T-helper 2 cell (primary cell): Measurements from ENCODE around the gene REV3L.
A peak's percentile ranks its signal among the peaks of the same experiment; 100 is the strongest.

Experiments
- DNase-seq, 5 experiments: peaks; one replicate each; pipeline versions ENCODE4 v3.0.0 to v3.0.0-alpha.2; 2012 to 2022

Gene REV3L

DNA sequence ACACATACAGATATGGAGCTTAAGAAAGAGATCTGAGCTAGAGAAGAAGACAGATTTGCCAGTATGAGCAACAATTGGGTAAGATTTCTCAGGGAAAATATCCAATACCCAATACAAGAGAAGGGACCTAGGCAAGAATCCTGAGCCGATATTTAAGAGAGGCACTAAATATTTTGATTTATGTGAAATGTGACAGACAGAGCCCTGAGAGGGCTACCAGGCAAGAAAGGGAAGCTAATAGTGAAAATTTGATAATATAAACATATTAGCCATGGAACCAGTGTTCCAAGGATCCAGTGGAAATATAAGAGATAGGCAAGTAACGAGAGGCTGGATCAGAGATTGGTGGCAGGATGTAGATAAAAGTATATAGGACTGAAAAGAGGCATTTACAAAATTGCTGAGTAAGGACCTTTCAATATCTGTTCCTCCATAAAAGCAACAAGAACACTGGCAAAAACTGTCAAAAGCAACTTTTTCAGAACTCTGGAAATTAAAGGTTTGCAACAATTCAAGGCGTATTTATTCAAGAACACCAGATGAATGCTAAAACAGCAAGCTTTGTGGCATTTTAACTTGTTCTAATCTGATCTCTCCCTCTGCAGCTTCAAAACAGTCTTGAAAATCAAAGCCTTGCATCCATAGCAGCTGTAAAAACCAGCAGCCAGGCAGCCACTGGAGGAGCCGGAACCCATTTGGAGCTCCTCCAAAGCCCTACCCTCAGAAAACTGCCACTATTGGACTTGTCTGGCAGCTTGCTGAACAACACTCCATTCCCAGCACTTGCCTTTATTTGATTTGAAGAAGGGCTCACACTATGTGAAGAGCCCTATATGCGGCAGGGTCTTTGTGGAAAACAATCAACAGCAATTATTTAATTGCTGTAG, 58.8 kb downstream of the REV3L start:
- DNase-seq = no peak

- DNase-seq = no peak
These were observed 59.9 kb downstream of the REV3L start for GRCh38 chr6:111423055-111423633.

- no peak for DNase-seq
These were observed 63.9 kb downstream of the REV3L start for GRCh38 chr6:111418971-111419693.

DNA sequence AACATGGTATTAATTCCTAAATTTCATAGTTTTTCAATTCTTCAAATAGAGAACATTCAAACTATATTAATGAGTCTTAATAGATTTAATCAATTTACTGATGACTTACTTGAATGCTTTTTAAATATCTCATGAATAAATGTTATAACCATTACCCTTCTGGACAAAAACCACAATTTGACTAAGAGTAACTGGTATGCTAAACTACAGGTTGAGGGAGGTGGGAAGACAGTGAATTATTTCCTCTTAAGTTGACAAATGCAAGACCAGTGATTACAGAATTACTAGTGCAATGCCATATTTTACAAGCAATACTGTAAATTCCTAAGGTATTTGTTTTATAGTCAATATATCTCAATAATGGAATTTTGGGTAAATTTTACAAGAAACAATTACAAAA, 65.1 kb downstream of the REV3L start:
- no peak for DNase-seq

DNA sequence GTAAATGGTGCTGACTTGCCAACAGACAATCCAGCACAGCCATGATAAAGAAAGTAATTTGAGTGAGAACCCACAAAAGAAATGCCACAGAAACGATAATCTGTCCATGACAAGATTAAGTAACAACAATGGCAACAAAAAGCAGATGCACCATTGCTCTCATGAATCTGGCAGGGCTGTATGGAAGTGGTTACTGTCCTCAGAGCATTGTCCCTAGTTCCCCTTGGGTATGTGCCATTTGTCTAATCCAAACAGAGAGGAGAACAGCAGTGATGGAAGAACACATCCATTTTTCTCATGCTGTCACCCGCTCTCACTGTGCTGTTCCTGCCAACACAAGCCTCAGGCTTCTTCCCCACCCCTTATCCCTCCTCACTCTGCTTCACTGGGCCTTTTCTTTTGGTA, 65.8 kb downstream of the REV3L start:
- no peak for DNase-seq

GRCh38 chr6:111416529-111416928, 66.5 kb downstream of the REV3L start:
- DNase-seq = no peak

- no peak for DNase-seq
These were observed 68.6 kb downstream of the REV3L start for GRCh38 chr6:111414373-111414772.

DNA sequence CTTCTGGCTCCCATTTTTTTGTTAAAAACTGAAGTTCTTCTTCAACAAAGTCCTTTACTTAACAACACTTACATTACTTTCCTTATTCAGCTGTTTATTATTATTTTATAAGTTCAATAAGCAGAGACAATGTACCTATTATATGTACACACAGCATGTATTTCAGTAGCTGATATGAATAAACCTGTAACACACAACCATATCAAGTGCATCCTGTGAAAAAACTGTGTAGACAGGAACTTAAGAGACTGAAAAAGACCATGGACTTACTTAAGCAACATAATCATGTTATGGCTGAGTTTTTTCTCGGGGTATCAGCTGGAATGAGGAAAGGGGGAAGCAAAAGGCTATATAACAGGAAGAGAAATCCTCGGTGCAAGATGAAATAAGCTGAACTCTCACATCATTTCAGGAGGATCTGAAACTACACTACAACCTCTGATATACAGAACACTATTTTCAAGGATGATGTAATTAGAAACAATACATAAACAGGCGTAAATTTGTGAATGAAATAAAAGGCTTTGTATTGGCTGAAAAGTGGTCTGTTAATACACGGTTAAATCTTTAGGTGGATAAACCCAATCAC, 70.9 kb downstream of the REV3L start:
- no peak for DNase-seq

DNA sequence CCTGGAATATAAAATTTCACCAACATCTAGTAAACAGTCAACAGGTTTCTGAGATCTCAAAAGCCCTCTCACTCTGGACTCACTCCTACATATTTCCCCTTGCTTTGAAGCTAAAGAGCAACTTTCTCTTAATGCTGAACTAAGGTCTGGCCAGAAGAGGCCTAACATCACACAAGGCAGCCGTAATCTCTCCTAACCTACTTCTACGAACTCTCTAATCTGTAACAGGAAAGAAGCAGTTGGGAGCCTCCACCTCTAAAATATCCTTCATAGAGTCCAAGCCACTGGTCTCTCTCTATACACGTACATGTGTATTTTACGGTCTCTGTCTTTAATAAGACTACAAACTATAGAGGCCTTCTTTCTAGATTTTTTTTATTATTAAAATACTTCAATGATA, 72.0 kb downstream of the REV3L start:
- no peak for DNase-seq

- no peak for DNase-seq
These were observed 72.6 kb downstream of the REV3L start for GRCh38 chr6:111410371-111410770.

DNA sequence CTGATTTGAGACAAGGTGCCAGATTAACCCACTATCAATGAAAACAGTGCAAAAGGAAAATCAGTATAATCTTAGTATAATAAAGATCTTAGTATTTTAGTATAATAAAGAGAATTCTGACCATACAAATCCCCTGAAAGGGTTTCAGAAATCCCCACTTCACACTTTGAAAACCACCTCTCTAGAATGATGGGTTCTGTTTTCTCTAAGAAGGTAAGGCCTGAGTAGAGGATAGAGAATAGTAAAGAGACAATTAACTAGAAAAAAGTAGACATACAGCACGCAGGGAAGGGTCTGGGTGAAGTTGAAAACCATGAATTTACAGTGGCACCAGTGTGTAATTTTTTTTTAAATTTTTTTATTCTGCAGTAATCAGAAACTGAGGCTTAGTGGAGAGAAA, 73.6 kb downstream of the REV3L start:
- no peak for DNase-seq

- DNase-seq = no peak
These were observed 75.3 kb downstream of the REV3L start for GRCh38 chr6:111407686-111408085.

- DNase-seq = peak in 1 of 5 experiments; percentile 82
These were observed 76.8 kb downstream of the REV3L start for GRCh38 chr6:111406200-111406721.

- no peak for DNase-seq
These were observed 79.6 kb downstream of the REV3L start for GRCh38 chr6:111403388-111403787.

GRCh38 chr6:111399626-111400025, 83.4 kb downstream of the REV3L start:
- DNase-seq = peak in 1 of 5 experiments; percentile 9

DNA sequence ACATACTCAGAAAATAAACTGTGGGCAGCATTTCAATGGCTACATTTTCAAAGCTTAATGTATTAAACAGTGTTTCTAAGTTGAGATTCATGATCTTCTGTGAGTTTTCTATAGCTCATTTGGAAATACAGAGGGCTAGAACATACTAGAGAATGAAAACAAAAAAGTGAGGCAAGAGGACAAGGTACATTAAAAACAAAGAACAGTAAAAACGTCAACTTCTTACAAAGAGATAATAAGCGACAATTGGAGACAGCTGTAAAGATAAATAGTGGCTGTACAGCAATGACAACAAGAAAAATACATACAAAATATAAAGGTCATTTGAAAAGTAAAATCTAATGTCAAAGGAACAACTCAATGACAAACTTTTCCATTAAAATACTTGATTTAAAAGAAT, 94.3 kb downstream of the REV3L start:
- no peak for DNase-seq

GRCh38 chr6:111382476-111383294, 100.3 kb downstream of the REV3L start:
- no peak for DNase-seq

- no peak for DNase-seq
These were observed 101.3 kb downstream of the REV3L start for GRCh38 chr6:111381728-111382127.

DNA sequence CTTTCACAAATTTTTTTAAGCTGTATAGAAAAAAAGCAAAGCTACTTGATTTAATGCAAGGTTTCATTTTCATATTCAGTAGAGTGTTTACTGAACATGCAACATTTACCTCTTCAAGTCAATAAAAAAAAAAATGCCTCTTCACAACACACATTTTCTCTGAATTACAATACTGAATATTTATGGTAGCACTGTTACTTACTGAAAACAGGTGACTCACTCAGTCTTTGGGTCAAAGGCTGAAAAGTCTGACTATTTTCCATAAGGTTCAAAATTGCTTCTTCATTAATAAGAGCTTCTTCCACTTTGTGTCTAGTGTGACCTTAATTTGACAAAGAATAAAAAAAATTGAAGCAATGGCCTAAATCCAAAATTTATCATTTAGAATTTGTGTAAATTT, 101.9 kb downstream of the REV3L start:
- peak in 1 of 5 experiments; percentile 13 for DNase-seq

GRCh38 chr6:111379831-111380230, 103.2 kb downstream of the REV3L start:
- no peak for DNase-seq

GRCh38 chr6:111379302-111379701, 103.7 kb downstream of the REV3L start:
- DNase-seq = peak in 1 of 5 experiments; percentile 69

- peak in 1 of 5 experiments; percentile 61 for DNase-seq
These were observed 105.4 kb downstream of the REV3L start for GRCh38 chr6:111377558-111378120.
